ENCODE measurements around the gene WDR27.
"Not testable (repeated sequence)": the region's sequence is repeated elsewhere in the genome, so short reads cannot be mapped to it uniquely, and the experiment has no call there.

Gene WDR27

GRCh38 chr6:169604076-169604475 is 97.8 kb downstream of the WDR27 start:
- no peak for DNase-seq (ENCODE audit: low read depth in 2 of 2)

GRCh38 chr6:169601129-169601528 is 100.7 kb downstream of the WDR27 start:
- not testable (repeated sequence) for DNase-seq (ENCODE audit: low read depth in 2 of 2)

- no peak for DNase-seq (ENCODE audit: low read depth in 2 of 2)
Measured at GRCh38 chr6:169592558-169592957, 109.3 kb downstream of the WDR27 start.

- DNase-seq (ENCODE audit: low read depth in 2 of 2): no peak
Measured at GRCh38 chr6:169591616-169592015, 110.2 kb downstream of the WDR27 start.

GRCh38 chr6:169590376-169590939 is 111.4 kb downstream of the WDR27 start:
- no peak for DNase-seq (ENCODE audit: low read depth in 2 of 2)

GRCh38 chr6:169589699-169590257 is 112.1 kb downstream of the WDR27 start:
- no peak for DNase-seq (ENCODE audit: low read depth in 2 of 2)

- DNase-seq (ENCODE audit: low read depth in 2 of 2): no peak
Measured at GRCh38 chr6:169589293-169589692, 112.5 kb downstream of the WDR27 start.

- DNase-seq (ENCODE audit: low read depth in 2 of 2): no peak
Measured at GRCh38 chr6:169587975-169588374, 113.9 kb downstream of the WDR27 start.

- DNase-seq (ENCODE audit: low read depth in 2 of 2): no peak
Measured at GRCh38 chr6:169583886-169584541, 117.8 kb downstream of the WDR27 start.

GRCh38 chr6:169579407-169580111 is 122.3 kb downstream of the WDR27 start:
- no peak for DNase-seq (ENCODE audit: low read depth in 2 of 2)

GRCh38 chr6:169577974-169578373 is 123.9 kb downstream of the WDR27 start:
- DNase-seq (ENCODE audit: low read depth in 2 of 2): no peak

GRCh38 chr6:169577236-169577635 is 124.6 kb downstream of the WDR27 start:
- DNase-seq (ENCODE audit: low read depth in 2 of 2): no peak

GRCh38 chr6:169575821-169576220 is 126.0 kb downstream of the WDR27 start:
- DNase-seq (ENCODE audit: low read depth in 2 of 2): no peak

- DNase-seq (ENCODE audit: low read depth in 2 of 2): no peak
Measured at GRCh38 chr6:169575365-169575764, 126.5 kb downstream of the WDR27 start.

GRCh38 chr6:169574420-169574819 is 127.4 kb downstream of the WDR27 start:
- no peak for DNase-seq (ENCODE audit: low read depth in 2 of 2)

GRCh38 chr6:169573883-169574282 is 127.9 kb downstream of the WDR27 start:
- DNase-seq (ENCODE audit: low read depth in 2 of 2): no peak

- DNase-seq (ENCODE audit: low read depth in 2 of 2): no peak
Measured at GRCh38 chr6:169571123-169571962, 130.5 kb downstream of the WDR27 start.

GRCh38 chr6:169568314-169569087 is 133.3 kb downstream of the WDR27 start:
- DNase-seq (ENCODE audit: low read depth in 2 of 2): no peak

- DNase-seq (ENCODE audit: low read depth in 2 of 2): no peak
Measured at GRCh38 chr6:169567819-169568218, 134.0 kb downstream of the WDR27 start.

- no peak for DNase-seq (ENCODE audit: low read depth in 2 of 2)
Measured at GRCh38 chr6:169566961-169567750, 134.7 kb downstream of the WDR27 start.
